Upper lobe of left lung (tissue), 4 donors: Measurements from ENCODE around the gene PTPRD.

Source experiments
- CTCF ChIP-seq, 6 experiments: fragments of 450-650 bp in 4 of 6; fragments of 200-600 bp in 2 of 6; sonication (generic) in 2 of 6; IDR thresholded peaks; one replicate each; pipeline ENCODE4 v1.5.1; 2016 to 2019; ENCODE audit warnings: antibody characterized with exemption in 6 of 6
- EP300 ChIP-seq, 4 donors: sonication (generic); formaldehyde crosslinking; IDR thresholded peaks; one replicate each; pipeline ENCODE4 v1.5.1; 2017; ENCODE audit warnings: antibody characterized with exemption in 4 of 4, control low read depth in 2 of 4
- POLR2A ChIP-seq, 4 donors: fragments of 450-650 bp; IDR thresholded peaks; one replicate each; pipeline ENCODE4 v1.5.1; 2016 to 2017; ENCODE audit warnings: antibody characterized with exemption in 4 of 4, mild to moderate bottlenecking in 2 of 4
- POLR2AphosphoS5 ChIP-seq, 2 donors: sonication (generic); formaldehyde crosslinking; IDR thresholded peaks; one replicate each; pipeline ENCODE4 v1.5.1; 2017; ENCODE audit warnings: antibody characterized with exemption in 2 of 2

GRCh38 chr9:9492506-9492905, 1120.3 kb downstream of the PTPRD start:
- TF ChIP-seq POLR2A (IDR thresholded peaks at IDR 0.05) (no peak), CTCF (IDR thresholded peaks at IDR 0.05) (no peak), POLR2AphosphoS5 (IDR thresholded peaks at IDR 0.05) (no peak), EP300 (IDR thresholded peaks at IDR 0.05) (no peak)
